HG03432 (cell line): ENCODE data around the gene CYB5A.
"Not testable (repeated sequence)": the region's sequence is repeated elsewhere in the genome, so short reads cannot be mapped to it uniquely, and the experiment has no call there.

Source experiments
- ATAC-seq: cut with Tn5 transposase; IDR thresholded peaks from one replicate; pipeline ENCODE4 v1.9.1; 2021; ENCODE audit warnings: mild to moderate bottlenecking, moderate library complexity; ENCODE audit not compliant: unreplicated experiment

Gene CYB5A

DNA sequence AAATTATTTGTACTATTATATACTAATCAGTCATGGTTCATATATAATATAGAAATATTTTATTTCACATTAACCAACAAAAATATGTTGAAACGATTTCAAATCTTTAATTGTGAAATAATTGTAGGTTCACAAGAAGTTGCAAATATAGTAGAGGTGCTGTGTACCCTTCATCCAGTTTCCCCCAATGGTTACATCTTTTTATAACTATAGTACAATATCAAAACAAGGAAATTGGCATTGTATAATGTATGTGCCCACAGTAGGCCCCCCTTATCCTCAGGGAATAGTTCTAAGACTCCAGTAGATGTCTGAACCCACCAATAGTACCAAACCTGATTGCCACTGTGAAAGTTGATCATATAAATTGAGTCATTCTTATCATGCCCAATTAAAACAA, 7.4 kb upstream of the CYB5A start:
- no peak for ATAC-seq

DNA sequence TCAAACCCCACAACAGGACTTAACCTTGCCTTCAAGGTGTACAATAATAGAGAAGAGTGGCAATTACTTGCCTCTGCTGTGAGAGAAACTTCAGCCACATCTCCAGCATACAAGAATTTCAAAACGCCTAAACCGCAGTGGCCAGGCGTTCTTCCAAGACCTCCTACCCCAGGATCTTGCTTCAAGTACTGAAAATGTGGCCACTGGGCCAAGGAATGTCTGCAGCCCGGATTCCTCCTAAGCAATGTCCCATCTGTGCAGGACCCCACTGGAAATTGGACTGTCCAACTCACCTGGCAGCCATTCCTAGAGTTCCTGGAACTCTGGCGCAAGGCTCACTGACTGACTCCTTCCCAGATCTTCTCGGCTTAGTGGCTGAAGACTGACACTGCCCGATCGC, 2.8 kb upstream of the CYB5A start:
- ATAC-seq = no peak

DNA sequence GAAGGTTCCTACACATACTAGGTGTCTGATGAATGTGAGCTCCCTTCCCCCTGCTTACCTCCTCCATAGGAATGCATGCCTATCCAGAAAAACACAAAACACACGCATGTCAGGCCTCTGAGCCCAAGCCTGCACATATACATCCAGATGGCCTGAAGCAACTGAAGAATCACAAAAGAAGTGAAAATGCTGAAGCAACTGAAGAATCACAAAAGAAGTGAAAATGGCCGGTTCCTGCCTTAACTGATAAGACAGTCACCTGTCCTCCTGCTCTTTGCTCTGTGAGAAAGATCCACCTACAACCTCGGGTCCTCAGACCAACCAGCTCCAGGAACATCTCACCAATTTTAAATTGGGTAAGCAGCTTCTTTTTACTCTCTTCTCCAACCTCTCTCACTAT, 1.2 kb upstream of the CYB5A start:
- ATAC-seq = not testable (repeated sequence)

DNA sequence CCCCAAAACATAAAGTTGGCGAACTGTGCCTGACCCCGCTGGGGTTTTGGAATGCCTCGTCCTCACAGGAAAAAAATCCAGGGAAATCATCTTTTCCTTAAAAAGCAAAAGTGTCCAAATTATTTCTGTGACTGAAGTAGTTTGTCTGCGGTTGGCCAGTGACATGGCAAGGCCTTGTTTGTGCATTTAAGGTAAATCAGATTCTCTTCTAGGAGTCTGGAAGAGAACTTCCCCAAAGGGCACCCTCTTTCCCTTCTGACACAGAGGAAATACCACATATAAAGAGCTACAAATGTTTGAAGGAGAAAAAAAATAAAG, 737 bp upstream of the CYB5A start:
- no peak for ATAC-seq

DNA sequence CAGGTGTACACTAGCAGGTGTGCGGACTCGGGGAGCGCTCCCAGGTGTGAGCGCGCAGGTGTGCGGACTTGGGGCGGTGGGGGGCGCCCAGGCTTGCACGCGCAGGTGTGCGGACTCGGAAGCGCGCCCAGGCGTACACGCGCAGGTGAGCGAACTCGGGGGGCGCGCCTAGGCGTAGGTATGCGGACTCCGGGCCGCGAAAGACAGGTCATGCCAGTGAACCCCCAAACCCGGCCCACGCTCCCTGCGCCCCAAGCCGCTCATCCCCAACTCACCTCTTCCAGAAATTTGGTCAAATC, 342 bp downstream of the CYB5A start:
- ATAC-seq = peak; percentile 0

DNA sequence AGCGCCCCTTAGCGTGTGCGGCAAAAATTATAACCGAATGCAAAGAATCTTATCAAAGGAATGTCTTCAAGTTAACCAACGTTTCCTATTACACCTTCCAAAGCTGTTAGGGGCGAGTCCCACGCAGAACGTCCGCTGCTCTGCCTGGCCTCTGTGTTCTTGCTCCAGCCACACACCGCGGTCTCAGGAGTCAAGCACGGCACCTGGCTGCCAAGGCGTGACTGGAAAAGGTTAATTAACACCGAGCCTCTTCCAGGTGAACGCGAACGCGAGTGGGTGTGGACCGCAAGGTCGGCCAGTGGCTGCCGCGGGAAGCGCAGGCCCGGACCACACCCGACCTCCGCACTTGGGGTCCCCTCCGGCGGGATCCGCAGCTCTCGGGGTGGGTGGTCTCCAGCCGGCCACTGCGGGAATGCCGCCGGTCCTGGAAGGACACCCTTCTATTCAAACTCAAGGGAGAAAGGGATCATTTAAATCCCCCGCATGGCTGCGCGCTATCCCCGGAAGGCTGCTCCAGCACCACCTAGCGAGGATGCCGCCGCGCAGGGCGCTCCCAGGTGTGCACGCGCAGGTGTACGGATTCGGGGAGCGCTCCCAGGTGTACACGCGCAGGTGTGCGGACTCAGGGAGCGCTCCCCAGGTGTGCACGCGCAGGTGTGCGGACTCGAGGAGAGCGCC, 830 bp downstream of the CYB5A start:
- ATAC-seq = no peak

DNA sequence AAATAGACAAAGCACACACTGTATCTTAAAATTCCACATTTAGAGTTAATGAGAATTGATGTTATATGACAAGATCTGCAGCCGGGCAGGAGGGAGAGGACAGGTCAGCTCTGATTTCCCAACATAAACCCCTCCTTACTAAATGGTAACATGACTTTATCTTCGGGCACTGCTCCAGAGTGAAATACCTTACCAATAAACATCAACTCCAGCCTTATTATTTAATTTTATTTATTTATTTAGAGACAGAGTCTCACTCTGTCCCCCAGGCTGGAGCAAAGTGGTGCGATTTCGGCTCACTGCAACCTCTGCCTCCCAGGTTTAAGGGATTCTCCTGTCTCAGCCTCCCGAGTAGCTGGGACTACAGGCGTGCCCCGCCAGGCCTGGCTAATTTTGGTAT, 1.7 kb downstream of the CYB5A start:
- ATAC-seq = no peak

DNA sequence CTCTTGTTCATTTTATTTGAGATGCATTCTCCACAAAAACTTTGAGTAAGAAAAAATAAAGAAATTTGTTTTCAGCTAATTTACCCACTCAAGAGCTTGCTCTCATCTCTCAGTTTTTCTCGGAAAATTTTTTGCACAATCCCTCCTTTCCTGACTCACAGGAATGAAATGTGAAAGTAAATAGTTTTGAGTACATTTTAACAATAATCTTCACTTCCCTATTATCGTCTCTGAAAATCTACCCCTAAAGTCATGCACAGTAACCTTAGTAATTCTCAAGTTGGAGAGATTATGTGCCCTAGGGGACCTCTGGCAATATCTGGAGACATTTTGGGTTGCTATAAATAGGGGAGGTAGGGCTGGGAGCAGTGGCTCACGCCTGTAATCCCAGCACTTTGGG, 2.6 kb downstream of the CYB5A start:
- no peak for ATAC-seq

DNA sequence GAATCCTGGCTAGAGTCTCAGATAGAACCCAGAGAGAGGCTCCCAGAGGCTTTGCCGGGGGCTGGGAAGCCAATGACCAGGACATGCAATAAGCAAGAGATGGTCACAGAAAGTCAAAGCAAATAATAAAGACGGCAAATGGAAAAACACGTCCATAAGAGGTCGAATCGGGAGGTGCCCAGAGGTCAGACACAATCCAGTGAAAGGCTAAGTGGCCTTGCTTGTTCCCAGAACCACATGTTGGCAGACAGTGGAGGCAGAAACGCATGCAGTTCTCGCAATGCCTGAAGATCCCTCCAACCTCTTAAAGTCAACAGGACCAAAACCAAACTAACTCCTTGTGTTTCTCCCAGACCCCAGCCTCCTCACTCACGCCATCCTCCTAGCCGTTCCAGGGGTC, 3.0 kb downstream of the CYB5A start:
- ATAC-seq = no peak

DNA sequence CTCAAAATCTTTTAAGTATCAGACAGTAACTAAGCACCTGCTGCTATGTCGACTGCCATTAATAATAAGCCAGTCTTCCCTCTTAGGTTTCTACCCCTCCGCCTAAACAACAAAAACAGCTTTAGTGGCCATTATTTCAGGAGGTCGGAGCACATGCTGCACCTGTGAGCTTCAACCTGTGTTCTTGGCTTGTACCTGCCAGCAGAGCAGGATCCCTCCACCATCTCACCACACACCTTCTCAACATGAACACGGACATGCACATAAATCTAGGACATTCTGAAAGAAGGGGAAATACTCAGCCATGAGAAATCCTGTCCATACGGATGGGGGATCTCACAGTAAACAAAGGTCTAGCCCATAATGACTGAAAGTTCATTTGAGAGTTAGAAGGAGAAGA, 3.7 kb downstream of the CYB5A start:
- no peak for ATAC-seq

DNA sequence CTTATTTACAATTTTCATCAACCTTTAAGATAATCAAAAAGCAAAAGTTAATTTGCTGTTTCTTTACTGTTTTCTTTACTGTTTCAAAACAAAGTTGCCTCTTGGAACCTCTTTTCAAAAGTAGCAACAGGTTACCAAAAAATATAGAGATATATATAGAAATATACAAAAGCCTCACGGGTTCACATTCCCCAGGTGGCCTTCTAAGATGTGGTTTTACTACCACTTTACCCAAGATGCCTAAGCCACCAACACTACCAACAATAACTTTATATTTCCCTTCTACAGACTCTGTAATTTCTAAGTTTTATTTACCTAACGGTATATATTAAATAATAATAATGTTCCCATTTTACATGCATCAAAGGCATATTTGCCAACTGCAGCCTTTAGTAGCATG, 4.9 kb downstream of the CYB5A start:
- ATAC-seq = no peak

DNA sequence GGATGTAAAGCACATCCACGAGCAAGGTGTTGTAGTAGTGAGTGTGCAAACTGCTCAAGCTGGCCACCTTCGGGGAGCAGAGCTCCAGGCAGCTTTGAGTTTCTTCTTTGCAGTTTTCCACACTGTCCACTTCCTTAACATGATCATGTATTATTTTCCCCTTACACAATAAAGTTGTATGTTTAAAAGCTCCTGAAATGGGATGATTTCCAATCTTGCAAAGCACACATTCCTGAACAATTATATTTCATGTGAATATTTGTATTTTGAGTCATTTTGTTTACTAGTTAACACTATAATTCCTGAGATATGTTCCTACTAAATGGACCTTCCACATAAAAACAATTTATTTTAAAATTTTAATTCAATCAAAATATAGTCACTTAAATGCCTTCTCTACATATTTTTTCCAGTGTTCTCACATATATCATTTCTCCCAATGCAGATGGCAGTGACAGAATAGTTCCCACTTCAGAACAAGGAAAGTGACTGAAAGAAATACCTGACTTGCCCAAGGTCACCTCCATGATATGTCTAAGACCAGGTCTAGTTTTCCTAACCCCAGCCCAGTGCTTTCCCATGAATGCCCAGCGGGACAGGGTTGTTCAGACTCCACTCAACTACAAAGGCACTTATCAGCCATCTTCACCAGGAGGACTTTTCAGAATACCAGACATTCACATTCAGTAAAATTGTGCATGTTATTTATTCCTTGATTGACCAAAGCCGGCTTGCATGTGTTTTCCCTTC, 5.5 kb downstream of the CYB5A start:
- ATAC-seq = no peak

DNA sequence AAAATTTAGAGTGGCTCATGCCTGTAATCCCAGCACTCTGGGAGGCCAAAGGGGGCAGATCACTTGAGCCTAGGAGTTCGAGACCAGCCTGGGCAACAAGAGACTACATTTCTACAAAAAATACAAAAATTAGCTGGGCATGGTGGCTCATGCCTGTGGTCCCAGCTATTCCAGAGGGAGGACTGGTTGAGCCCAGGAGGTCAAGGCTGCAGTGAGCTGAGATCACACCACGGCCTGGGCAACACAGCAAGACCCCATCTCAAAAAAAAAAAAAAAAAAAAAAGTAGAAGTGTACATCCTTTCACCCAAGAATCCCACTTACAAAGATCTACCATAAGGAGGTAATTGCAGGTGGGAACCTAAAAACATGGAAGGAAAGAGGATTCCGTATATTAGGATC, 6.2 kb downstream of the CYB5A start:
- ATAC-seq = not testable (repeated sequence)

DNA sequence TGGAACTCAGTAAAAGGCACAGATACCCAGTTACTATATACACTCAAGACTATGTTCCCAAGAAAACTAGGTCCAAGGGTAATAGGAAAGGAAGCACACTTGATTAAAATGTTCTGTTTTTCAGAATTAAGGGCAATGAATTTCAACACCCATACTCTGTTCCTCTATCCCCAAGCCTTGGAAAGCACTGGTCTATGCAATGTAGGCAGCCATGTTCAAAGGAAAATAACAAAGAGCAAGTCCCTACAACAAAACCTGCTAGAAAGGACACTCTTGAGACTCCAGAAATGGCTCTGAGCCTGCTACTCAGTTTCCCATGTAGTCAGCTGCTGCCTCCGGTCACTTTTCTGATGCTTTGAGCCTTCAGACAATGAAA, 6.8 kb downstream of the CYB5A start:
- ATAC-seq = no peak

DNA sequence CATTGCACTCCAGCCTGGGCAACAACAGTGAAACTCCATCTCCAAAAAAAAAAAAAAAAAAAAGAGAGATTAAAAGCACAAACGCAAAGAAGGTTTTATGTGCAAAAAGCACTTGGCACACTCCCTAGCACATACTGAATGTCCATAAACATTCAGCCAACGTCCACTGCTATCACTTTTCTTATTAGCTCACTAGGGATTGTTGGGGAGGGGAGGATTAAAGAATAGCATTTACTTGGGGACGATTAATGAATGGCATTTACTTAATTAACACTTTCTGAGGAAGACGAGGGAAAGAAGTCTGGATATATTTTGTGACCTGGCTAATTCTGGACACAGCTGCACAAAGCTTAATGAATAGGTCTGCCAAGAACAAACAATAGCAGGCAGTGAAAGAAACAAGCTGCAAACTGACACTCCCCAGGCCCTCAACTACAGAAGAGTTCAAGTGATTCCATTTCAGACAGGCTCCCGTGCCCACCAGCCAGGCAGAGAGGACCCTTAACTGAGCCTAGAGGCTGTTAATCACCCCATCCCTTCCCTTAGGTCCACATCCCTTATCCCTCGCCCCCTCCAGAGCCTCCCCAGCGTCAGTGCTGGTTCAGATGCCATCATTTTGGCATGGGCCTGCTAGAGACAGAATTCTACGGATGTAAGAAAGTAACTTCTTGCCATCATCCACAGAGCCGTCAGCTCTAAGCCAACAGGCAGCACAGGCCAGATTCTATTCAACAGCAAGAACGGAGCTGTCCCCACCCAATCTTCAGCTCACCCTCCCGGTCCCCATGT, 7.4 kb downstream of the CYB5A start:
- ATAC-seq = no peak

DNA sequence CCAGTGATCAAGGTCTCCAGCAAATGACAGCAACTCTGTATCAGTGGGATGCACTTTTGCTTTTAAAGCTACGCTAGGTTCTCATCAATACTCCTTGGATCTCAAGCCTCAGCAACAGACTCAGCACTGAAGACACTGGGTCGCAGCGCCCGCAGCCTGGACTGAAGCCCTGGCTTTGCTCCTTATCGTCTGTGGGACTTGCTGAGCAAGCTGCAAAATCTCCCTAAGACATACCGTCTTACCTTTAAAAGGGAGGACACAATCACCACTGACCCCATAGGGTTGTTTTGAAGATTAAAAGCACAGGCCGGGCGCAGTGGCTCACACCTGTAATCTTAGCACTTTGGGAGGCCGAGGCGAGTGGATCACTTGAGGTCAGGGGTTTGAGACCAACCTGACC, 8.1 kb downstream of the CYB5A start:
- no peak for ATAC-seq

DNA sequence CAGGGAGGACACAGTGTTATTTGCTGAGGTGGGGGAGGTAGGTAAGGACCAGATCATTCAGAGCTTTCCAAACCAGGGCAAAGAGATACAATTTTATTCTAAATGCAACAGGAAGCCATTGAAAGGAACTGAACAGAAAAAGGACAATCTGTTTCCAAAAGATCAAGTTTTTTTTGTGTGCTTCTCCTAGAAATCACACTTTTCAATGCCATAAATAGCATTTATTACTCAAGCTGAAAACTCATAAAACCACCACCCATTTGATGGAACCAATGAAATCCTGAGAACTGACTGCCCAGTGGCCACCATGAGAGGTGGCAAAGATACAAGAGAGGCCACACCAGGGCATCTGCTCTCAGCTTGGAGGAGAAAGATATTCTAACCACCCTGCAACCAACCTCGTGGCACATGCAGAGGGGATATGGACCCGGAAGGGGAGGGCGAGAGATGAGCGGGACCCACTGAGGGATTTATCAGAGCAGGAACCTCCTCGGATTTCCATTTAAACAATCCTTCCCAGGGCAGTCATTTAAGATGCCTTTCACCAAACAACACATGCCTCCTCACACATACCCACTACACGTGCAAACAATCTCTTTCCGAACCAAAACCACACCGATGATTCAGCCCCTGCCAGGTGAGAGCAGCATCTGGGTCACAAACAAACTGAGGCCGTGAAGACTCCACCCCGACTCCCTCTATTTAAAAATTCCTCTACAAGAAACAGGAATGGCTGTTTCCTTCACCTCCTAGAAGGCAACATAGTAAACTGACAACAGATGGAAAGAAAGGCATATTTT, 8.8 kb downstream of the CYB5A start:
- ATAC-seq = no peak

DNA sequence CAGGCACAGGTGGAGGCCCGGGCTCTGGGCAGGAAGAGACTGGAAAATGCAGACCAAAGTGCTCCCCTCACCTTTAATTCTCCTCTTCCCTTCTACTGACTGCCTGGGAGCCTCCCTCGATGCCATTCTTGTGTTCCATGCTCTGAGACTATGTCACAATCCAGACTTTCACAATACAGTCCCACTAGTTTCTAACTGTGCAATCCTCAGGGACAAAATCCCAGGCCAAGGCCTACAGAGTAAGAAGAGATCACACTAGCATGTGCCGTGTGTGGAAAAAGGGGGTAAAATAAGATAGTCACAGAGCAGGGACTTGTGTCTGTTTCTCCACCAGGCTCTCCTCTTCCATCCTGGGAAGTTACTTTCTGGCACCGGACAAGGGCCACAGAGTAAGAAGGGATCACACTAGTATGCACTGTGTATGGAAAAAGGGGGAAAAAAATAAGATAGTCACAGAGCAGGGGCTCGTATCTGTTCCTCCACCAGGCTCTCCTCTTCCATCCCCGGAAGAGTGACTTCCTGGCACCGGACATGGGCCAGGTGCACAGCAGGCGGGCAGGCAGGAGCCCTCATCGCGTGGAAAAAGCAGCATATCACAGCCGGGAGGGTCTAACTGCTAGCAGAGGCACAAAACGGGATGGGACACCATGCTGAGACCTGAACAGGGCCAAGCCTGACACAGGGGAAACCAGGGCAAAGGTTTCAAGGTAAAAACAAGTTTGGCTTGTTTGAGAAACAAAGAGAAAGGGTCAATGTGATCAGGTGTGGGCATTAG, 9.6 kb downstream of the CYB5A start:
- no peak for ATAC-seq

DNA sequence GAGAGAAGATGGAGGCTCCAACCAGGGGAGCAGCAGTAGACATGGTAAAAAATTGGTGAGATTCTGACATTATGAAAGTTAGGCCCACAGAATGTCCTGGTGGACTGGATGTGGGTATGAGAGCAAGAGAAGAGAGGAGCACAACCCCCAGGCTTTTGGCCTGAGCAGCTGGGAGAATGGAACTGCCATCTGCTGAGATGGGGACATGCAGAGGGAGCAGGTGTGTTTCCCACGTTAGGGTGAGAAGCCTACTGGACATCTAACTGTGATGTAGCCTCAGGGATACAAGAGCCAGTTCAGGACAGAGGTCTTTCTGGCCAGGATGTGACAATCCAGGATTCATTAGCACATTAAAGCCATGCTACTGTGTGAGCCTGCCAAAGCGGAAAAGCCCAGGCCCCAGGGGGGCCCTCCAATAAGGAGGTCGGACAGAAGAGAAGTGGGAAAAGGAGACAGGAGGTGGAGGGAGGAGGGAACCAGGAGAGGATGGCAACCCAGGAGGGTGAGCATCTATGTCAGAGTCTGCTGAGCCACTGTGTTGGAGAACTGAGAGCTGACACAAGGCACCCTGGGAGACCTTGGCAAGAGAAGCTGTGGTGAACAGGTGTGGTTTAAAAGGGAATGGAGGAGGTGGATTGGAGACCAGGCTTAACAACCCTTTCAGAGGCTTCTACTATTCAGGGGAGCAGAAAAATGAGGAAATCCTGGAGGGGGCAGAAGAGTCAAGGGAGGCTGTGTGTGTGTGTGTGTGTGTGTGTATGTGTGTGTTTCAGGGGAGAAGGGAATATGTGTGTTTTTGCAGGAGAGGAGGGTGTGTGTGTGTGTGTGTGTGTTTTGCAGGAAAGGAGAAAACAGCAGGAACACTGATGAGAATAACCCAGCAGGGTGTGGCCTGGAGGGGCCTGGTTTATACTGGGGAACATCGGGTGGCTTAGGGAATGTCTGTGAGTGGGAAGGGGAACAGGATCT, 10.5 kb downstream of the CYB5A start:
- ATAC-seq = no peak

DNA sequence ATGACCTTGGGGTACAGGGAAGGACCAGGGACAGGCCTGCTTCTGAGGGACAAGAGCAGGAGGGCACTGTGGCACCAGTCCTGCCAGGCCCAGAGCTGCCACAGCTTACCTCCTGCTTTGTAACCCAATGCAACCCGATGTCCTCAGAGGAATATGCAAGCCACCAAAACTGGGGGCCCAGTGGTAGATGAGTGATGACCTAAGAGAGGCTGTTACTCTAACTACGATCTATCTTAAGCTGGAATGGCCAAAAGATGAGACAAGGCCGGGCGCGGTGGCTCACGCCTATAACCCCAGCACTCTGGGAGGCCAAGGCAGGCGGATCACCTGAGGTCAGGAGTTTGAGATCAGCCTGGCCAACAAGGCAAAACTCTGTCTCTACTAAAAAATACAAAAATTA, 12.8 kb downstream of the CYB5A start:
- ATAC-seq = no peak
